Stimulated activated CD8-positive, alpha-beta memory T cell treated with anti-CD3 and anti-CD28 coated beads, Interleukin-15, amount 100 ng/mL, for 24 hours (primary cell): Measurements from ENCODE around the gene ANKS1A.

Experiments used
- DNase-seq: peaks from one replicate; pipeline ENCODE4 v3.0.0-alpha.2; 2020; ENCODE audit warnings: low read depth

The ANKS1A gene

DNA sequence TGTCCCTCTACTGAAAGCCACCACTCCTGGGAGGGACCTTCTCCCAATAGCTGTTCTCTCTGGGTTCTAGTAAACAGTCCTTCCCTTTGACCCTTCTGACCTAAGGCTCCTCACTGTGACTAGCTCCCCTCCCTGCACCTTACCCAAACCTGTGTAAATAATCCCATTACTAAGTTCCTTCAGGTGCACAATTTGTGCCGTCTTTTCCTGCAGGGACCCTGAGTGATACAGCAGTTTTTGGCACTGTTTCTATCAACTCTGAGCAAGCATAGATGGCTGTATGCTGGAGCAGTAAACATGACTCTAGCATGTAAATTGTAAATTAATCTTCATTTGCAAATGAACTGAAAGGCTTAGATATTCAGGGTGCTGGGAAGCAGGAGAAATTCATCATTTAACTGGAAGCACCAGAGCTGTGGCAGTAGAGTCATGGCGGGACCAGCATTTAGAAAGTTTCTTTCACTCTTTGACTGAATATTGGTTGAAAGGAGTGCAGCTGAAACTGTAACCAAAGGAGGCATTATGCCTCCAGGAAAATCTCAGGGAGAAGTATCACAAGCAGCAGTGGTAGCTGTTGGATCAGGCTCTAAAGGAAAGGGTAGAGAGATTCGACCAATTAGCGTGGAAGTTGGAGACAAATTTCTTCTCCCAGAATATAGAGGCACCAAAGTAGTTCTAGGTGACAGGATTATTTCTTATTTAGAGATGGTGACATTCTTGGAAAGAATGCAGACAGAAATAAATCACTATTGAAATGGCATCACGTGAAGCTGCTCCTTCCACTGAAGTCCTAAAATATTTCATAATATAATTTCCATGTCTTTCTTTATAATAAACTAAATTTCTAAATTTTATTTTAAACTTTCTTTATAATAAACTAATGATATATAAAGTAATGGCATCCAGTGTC is 134.3 kb downstream of the ANKS1A start:
- no peak for DNase-seq

DNA sequence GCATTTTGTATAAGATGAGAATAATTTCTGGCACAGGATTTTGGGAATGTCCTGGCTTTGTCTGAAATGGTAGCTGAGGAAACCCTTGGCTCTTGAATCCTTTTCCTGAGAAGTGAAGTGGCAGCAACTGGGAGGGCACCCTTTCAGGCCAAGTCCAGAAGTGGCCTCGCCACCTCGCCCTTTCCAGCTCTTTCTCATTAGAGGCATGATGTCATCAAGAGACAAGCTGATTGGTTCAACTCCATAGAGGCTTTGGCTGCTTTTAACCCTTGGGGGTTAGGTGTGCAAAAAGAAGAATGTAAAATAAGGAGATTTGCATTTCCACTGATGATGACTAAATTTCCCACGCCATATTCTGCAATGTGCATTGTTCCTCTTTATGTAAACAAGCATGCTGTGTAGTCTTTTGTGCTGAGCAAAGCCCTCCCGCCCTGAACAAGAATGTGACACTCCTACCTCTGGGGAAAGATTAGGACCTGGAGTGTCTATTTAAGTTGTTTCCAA is 135.5 kb downstream of the ANKS1A start:
- DNase-seq = no peak

DNA sequence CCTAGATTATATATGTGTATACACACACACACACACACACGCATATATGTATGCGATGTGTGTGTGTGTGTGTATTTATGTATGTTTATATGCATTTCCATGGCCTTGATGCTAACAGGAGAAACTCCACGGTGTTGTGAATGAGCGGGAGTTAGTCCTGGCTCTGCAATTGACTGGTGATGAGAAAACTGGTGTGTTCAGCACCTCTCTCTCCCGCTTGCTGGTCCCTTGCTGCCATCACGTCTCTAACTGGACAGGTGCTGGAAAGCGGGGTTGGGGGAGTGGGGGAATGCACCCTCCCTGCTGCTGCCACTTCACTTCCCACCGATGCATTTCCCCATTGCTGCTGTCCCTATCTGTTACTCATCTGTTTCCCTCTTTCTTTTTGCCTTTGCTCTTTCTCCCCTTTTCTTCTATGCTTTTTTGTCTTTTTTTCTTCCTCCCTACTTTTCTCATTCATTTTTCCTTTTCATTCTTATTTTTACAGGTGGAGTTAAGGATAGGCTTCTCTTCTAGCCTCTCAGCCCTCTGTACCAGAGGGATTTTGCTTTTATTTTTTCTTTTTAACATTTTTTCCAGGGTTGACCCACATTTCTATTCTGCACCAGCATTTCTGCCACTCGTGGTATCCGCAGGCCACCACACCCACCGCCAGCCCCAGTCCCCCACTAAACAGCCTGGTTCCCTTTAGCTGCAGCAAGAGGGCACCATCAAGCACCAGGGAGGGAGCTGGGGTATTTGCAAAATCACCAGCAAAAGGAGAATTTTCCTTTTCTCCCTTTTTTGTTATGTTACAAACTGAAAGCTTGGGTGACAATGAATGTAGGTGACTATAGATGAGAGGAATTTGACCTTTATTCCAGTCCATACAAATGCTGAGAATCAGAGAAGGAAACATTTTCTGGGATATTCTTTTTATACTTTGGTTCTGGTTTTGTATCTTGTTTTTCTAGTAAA is 136.5 kb downstream of the ANKS1A start:
- no peak for DNase-seq

DNA sequence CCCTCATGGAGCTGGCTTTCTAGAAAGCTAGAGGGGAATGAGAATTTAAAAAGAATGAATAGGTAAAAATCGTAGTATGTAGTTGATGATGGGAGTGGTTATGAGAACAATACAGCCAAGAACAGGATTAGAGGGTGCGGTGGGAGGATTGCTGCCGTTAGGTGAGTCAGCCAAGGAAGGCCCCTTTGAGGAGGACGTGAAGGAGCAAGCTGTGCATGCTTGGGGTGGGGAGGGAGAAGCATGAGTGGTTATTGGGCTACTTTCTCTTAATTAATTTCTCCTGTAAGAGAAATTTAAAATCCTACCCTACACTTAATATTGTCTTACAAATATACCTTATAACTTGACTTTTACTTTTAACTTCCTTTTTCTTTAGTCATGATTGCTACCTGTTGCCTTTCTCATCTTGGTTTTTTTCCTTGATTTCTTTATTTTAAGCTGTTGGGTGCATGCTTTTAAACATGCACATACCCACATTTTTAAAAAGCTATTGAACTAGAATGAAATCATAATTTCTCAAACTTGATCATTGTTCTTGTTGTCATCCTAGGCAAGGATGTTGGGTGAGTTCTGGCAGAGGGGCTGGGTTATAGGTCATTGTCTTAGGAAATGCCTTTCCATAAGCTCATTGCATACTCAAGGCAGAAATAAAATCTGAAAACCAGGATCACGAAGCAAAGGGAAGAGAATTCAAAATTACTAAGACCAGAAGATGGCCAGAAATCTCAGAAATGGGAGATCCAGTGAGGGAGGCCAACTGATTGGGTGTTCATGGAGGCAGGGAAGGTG is 137.6 kb downstream of the ANKS1A start:
- no peak for DNase-seq

DNA sequence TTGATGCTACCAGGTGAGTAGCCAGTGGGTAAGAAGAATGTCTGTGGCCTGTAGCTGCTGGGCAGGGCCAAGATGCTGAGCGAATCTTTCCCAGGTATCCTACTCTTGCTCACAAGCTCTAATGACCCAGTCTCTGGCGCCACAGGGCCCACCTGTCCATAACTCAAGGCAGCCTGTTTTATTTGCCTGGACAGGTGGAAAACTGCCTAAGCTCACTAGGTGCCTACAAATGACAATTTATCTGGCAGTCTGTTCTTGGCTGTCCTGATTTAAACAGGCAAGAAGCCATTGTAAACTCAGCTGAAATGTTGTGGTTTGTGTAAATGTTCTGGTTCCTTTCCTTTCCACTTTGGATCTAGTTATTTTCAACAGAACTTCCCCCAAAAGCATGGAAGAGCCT is 138.8 kb downstream of the ANKS1A start:
- no peak for DNase-seq

DNA sequence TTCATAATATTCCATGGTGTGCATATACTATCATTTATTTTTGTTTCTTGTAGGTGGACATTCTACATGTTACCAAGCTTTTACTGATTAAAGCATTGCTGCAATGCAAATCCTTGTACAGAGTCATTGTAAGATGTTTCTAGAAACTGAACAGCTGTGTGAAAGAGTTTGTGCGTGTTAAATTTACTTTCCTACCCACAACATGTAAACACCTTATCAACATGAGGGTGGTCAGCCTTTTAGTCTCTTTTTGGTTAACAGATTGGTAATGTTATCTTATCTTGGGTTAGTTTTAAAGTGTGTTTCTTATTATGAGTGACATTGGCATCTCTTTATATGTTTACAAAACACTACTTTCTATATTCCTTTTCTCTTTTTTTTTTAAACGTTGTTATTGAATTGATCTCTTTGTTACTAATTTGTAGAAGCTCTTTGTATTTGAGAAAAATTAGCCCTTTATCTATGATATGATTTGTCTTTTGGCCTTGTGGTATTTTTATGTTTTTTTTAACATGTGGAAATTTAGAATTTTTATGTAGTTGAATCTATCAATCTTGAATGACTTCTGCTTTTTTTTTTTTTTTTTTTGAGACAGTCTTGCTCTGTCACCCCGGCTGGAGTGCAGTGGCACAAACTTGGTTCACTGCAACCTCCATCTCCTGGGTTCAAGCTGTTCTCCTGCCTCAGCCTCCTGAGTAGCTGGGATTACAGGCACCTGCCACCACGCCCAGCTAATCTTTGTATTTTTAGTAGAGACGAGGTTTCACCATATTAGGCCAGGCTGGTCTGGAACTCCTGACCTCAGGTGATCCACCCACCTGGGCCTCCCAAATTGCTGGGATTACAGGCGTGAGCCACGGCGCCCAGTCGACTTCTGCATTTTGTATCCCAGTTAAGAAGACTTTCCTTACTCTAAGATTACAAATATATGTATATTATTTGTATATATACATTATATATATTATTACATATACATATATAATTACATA is 140.0 kb downstream of the ANKS1A start:
- DNase-seq = no peak

DNA sequence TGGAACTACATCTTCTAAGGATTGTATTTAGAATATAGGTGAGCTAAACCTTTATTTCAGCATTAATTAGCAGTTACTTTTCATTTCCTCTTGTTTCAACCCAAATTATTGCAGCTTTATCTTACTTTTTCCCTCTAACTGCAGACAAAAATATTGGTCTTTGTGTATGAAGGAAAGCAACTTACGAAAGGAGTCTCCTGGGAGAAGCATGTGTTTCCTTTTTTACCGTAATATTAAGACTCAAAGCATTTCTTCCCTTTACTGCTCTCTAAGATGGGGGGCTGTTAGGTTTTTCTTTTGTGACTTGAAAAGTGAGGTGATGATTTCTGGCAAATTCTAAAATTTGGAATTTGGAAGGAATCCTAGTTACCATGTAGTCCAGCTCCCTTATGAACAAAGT is 141.0 kb downstream of the ANKS1A start:
- DNase-seq = no peak

DNA sequence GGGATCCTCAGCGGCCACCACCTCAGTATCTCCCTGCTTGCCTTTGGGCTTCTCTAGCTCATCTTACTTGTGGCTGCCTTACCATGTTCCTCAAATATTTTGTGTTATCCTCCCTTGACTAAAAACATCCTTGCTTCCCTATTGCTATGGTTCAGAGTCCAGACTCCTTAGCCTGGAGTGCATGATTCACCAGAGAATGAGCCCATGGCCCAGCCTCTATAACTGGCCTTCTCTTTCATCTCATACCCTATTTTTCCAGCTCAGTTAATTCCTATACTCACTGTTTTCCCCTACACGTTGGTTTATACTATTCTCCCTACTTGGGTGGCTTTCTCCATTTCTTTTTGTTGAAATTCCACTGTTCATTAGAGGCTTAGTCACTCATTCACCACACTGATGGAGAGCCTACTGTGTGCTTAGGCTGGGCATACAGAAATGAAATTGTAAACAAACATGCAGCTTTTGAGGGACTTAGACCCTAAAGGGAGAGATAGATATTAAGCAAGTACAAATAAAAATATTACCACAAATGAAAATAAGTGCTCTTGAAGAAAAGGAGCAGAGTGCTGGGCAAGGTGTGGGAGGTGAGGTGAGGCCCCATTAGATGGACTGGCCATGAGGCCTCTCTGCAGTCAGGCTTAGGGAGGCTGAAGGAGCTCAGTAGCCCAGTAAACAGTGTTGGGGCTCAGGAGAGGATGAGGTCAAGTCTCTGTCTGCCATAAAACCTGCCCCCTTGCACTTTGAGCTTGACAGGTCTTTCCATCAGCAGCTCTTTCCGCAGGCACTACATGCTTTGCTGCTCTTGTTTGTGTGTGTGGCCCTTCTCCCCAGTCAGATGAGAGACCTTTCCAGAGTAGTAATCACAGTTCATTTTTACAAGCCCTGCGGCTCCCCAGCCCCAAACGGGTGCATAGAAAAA is 142.8 kb downstream of the ANKS1A start:
- DNase-seq = no peak

DNA sequence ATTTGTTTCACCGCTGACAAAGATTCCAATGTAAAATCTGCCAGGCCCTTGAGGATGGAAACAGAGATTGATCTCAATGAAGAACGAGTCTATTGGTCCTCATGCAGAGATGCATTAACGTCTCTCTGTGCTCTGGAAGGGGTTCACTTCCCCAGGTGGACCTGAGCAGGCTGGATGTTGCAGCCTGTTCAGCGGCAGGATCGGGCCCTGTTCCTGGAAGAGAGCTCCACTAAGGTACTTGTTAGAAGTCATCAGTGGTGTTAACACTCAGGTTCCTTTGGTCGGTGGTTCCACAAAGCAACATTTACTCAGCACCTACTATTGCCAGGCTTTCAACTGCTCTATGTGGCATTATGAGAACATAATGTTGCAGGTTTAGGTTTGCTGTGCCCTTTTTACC is 144.6 kb downstream of the ANKS1A start:
- no peak for DNase-seq

DNA sequence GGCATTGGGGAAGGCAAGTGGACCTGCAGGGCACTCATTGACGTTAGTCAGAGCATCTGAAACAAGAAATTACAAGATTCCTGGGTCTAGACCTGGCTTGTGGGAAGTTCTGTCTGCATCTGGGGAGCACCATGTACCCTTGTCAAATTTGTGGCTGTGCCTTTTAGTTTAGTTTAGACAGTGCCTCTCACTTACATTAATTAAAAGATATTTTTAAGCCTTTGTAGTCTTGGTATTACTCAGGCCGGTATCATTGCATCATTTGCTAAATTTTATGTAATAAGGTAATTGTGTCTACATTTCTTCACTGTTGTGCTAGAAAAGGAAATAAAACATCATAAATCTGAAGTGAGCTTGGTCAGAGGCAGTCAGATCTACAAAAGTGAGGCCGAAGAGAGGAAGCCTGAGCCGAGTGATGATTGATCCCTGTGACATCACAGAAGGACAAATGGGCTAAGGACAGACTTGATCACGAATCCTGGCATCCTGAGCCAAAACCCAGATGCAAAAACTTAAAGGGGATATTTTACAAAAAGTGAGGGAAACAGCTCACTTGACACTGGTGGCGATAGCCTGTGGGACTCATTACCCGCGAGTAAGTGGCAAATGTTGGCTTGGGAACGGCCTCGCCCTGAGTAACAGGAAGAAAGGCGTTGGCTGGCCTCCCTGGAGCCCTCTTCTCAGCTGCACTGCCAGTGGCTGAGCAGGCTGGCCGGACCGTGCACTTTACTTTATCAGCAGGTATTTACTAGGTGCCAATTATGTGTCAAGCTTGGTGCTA is 145.5 kb downstream of the ANKS1A start:
- DNase-seq = no peak

DNA sequence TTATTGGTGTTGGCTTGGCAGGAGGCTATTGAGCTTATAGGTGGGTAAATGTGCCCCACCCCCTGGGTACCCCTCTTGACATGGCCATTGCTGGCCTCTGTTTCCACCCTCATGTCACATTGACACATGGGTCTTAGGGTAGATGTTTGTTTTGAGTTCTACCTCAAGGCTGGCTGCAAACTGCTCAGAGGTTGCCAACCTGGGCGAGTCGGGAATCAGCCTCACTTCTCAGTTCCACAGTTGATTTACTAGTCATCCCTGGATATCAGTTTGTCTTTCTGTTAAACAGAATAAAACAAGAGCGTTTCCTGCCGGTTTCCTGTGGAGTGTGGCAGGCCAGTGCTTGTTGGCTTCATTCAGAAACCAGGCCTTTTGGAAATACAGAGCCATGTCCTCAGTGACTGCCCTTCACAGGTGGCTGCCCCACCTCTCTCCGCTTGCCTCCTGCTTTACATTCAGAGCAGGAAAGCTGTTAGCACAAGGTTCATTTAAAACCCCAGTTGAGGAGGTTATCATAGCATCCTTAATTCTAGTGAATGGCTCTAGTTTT is 146.5 kb downstream of the ANKS1A start:
- DNase-seq = no peak

DNA sequence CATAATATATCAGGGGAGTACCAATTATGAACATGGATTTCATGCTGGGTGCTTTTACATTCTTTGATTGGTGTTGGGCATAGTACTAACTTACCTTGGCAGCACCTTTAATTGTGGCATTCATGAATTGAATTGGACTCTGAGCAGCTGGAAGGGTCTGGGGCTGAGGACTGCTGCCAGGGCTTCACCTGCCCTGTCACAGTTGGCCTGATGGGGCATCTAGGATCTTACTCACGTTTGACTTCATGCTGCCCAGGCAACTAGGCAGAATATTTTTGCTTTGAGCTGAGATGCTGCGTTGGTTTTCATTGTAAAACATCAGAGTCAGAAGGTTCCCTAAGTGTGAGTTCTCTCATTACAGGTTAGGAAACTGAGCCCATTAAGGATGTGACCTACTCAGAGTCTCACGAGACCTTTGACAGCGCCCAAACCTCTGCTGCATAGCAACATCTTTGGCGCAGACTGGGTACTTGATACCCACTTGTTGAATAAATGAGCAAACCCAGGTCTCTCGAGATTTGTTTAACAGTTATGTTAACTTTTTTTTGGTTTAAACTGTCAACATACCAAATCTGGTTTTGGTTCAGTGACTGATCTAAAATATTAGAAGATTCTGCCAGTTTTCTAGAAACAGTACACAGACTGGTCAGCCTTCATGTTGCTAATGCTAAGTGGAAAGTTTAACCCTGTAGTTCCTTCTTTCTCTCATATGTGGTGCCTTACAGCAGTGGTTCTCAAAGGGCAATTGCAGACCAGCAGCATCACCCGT is 147.2 kb downstream of the ANKS1A start:
- no peak for DNase-seq

DNA sequence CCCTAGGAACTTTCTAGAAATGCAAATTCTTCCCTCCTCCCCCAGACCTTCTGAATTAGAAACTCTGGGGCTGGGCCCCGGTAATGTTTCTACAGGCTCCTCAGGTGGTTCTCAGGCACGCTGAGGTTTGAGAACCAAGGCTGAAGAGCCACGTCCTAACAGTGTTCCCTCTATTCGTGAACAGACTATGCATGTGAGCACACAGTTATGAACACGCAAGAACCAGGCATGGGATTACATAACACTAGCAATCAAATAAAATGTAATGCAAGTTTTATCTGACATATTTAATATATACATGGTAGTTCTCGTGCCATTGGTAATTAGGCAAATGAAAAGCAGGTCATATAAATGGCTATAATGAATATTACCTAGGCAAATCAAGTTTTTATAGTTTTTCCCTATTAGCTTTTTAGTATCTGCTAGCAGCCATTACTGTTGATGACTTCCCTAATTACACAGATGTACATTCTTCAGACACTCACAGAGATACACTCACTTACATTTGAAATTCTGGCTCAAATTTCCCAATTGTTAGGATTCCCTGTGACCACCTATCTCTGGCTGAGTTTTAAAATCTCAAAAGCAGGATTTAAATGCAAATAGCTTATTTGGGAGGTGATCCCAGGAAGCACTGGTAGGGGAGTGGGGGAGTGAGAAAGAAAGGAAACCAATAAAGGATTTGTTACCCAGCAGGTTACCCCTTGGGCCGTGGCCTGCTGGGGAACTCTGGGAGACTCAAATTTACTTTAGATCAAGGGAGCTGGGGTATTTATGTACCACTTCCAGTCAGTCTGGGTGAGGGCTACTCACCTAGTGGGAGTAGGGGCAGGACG is 148.0 kb downstream of the ANKS1A start:
- no peak for DNase-seq

DNA sequence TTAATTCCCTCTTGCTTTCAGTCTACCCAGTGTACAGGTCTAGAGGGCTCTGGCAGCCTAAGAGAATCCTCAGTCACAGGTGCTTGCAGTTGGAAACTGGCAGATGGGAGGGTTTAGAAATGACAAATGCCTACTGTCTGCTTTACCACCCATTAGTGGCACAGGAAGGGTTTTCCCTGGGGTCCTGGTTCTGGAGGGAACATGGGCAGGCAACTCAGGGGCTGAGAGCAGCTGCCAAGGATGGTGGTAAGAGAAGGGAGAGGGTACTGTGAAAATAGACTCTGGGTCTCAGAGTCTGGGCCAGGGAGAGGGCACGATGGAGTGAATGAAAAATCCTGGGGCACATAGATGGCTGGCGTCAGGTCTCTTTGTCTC is 148.6 kb downstream of the ANKS1A start:
- DNase-seq = no peak

DNA sequence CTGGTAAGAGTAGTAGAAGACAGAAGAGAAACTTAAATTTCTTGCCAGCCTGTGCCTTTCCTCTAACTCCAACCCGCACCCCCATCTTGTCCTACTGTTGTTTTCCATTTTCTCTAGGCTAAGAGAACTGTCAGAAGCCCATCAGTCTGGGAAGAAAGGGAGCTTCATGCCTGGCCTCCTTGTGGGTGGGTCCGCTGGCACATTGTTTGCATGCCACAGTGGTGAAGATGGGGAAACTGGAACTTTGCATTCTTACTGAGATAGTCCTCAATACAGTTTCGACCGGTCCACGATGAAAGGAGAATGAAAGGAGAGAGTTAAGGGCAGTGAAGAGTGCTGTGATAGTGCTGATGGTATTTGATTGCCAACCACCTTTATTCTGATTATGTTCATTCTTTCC is 149.0 kb downstream of the ANKS1A start:
- DNase-seq = no peak

DNA sequence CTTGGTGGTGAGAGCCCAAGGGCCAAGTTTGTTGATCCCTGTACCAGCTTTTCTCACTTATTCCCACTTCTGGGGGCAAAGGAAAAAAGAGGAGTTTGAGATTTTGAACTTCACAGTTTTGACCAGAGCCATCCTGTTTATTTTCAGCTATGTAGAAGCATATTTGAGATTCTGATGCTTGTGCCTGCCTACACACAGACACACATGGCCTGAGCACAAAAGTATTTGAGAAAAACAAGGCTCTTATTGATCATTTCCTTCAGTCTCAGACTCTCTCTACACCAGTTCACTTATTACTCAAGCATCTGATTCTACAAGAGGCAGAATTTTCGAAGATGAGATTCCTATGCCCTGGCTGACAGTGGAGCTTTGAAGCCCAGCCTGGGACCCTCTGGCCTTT is 151.3 kb downstream of the ANKS1A start:
- no peak for DNase-seq
